Esophagus muscularis mucosa (tissue), 4 donors: ENCODE data around the gene PLEKHA6. TPM values are rescaled to one million over a fixed set of nuclear protein-coding genes. Genes with fewer than 3 reads are reported as not detected.

Experiments
- DNase-seq: peaks from one replicate; pipeline ENCODE4 v3.0.0-alpha.2; 2017; ENCODE audit errors: extremely low spot score
- H3K27ac ChIP-seq, 4 donors: fragments of 200-600 bp; sonication (generic); replicated peaks in 1 of 4; 1 replicate in 3 of 4; 2 replicates in 1 of 4; pipeline ENCODE4 v1.5.1; 2016 to 2019; ENCODE audit warnings: mild to moderate bottlenecking in 1 of 4
- H3K27me3 ChIP-seq, 4 donors: fragments of 200-600 bp; sonication (generic); one replicate each; pipeline versions ENCODE4 v1.5.1 to v1.6.0; 2016 to 2019
- H3K36me3 ChIP-seq, 4 donors: fragments of 200-600 bp; sonication (generic); one replicate each; pipeline ENCODE4 v1.5.1; 2016 to 2019
- H3K4me1 ChIP-seq, 4 donors: fragments of 200-600 bp; sonication (generic); one replicate each; pipeline ENCODE4 v1.5.1; 2016 to 2019
- H3K4me3 ChIP-seq, 4 donors: fragments of 200-600 bp; sonication (generic); 1 replicate in 2 of 4; 2 replicates in 2 of 4; pipeline ENCODE4 v1.5.1; 2016 to 2019; ENCODE audit warnings: mild to moderate bottlenecking in 4 of 4, moderate library complexity in 1 of 4
- H3K9me3 ChIP-seq, 4 donors: fragments of 200-600 bp; sonication (generic); 1 replicate in 3 of 4; 2 replicates in 1 of 4; pipeline ENCODE4 v1.5.1; 2016 to 2019
- CTCF ChIP-seq, 3 experiments: fragments of 200-600 bp in 2 of 3; fragments of 450-650 bp in 1 of 3; sonication (generic) in 2 of 3; IDR thresholded peaks; one replicate each; pipeline ENCODE4 v1.5.1; 2017 to 2019; ENCODE audit warnings: antibody characterized with exemption in 3 of 3, mild to moderate bottlenecking in 2 of 3, moderate library complexity in 1 of 3
- EP300 ChIP-seq: sonication (generic); formaldehyde crosslinking; IDR thresholded peaks from one replicate; pipeline ENCODE4 v1.6.1; 2017; ENCODE audit warnings: antibody characterized with exemption
- POLR2A ChIP-seq: fragments of 450-650 bp; IDR thresholded peaks from one replicate; pipeline ENCODE4 v1.6.1; 2017; ENCODE audit warnings: antibody characterized with exemption, moderate library complexity, mild to moderate bottlenecking, low read depth
- POLR2AphosphoS5 ChIP-seq, 2 donors: sonication (generic); formaldehyde crosslinking; IDR thresholded peaks; one replicate each; pipeline ENCODE4 v1.6.1; 2017; ENCODE audit warnings: antibody characterized with exemption in 2 of 2
- WGBS: methylation state at CpG from one replicate; pipeline ENCODE4 v1.1.5; 2018; 5-methylcytosine and 5-hydroxymethylcytosine counted together
- intact Hi-C: fragments of 100-400 bp; cut with DNase I; formaldehyde crosslinking; loops from one replicate; pipeline ENCODE4 v1.15.1; 2023
- total RNA-seq, 4 donors: library from RNA; depleted of rRNA; stranded (reverse); fragments of >200 nt; gene quantifications; one replicate each; pipeline versions ENCODE4 v1.1.0 to v1.2.1, GENCODE V29; 2016

PLEKHA6 gene
- total RNA-seq, 4 donors from 2014 or later: 11.9 to 22.4 (median 15.9) TPM

DNA sequence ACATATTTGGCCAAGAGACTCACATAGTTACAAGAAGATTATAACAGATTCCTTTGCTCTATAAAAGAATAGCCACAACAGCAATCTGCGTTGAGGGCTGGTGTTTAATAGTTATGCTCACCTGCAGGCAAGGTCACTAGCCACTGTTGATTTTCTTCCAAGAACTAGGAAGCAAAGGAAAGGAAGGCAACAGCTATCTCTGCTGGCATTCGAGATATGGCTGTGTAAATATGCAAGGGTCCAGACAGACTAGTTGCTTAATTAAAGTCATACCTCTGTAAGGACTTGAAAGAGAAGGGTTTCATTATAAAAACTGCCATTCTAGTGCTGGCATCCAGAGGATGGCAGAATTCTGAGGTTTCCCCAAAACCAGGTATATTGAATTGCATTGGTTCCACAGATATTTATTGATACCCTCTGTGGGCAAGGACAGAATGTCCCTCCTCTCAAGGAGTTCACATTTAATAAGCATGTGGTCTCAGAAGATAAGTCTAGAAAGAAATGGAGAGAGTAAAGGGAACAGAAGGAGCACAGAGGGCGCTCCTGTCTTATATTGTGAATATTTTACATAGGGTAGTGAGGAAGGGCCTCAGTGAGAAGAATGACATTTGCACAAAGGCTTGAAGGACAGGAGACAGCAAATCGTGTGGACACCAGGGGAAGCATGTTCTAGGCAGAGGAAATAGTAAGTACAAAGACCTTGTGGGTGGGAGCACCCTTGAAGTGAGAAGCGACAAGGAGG, 23.6 kb upstream of the PLEKHA6 start:
- Histone ChIP-seq H3K27ac (no peak overlapping the region), H3K9me3 (no peaks in the 10 kb centered on the region), H3K27me3 (peaks cover 0 to 10% (median 4%) of the 10 kb centered on the region in 4 donors), H3K4me3 (no peak overlapping the region), H3K4me1 (peaks cover 9 to 12% (median 11%) of the 10 kb centered on the region in 4 donors), H3K36me3 (no peaks in the 10 kb centered on the region)
- WGBS: 86% methylated on average over 5 of the region's 5 CpGs
- intact Hi-C loops: no loop called here
- no peak for DNase-seq
- TF ChIP-seq EP300 (no peak), POLR2AphosphoS5 (IDR thresholded peaks at IDR 0.05) (no peak), POLR2A (no peak), CTCF (IDR thresholded peaks at IDR 0.05) (no peak)

DNA sequence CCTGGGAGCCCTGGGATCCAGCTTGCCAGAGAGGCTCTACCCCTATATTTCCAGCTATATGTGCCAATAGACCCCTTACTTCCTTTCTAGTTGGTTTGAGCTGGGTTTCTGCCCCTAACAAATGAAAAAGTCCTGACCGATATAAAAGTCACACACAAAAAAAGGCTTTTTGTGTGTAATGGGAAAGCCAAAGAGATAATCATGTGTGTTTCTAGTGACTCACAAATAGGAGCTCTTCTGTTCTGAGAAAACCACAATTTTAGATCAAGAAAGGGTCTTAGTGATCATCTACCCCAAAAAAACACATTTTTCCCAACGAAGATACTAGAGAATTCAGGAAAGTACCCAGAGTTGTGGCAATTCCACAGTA, 23.0 kb upstream of the PLEKHA6 start:
- peak overlapping the region in 3 of 4 donors; percentile 6 to 31 (median 15) for H3K4me3 ChIP-seq
- H3K27ac ChIP-seq: no peak overlapping the region
- 77% methylated on average over 2 of the region's 2 CpGs for WGBS

GRCh38 chr1:204380293-204380831, 20.6 kb upstream of the PLEKHA6 start:
- H3K36me3 ChIP-seq: no peaks in the 10 kb centered on the region
- no peaks in the 10 kb centered on the region for H3K9me3 ChIP-seq
- peaks cover 0 to 39% (median 18%) of the 10 kb centered on the region in 4 donors for H3K27me3 ChIP-seq
- no peak overlapping the region for H3K4me3 ChIP-seq
- no peak for TF ChIP-seq POLR2AphosphoS5 (IDR thresholded peaks at IDR 0.05)
- TF ChIP-seq CTCF (IDR thresholded peaks at IDR 0.05): no peak
- TF ChIP-seq EP300: no peak
- TF ChIP-seq POLR2A: no peak
- intact Hi-C loops: no loop called here
- no peak overlapping the region for H3K27ac ChIP-seq
- DNase-seq: no peak
- H3K4me1 ChIP-seq: peaks cover 20 to 27% (median 24%) of the 10 kb centered on the region in 4 donors
- 73% methylated on average over 8 of the region's 8 CpGs for WGBS

More for the DNA sequence above, 23.0 kb upstream of the PLEKHA6 start:
- DNase-seq: no peak
- H3K27me3 ChIP-seq: peaks cover 0 to 16% (median 6%) of the 10 kb centered on the region in 4 donors
- H3K9me3 ChIP-seq: no peaks in the 10 kb centered on the region
- peaks cover 14 to 19% (median 17%) of the 10 kb centered on the region in 4 donors for H3K4me1 ChIP-seq
- no peaks in the 10 kb centered on the region for H3K36me3 ChIP-seq
- intact Hi-C loops: no loop called here
- no peak for TF ChIP-seq POLR2A
- TF ChIP-seq EP300: no peak
- TF ChIP-seq CTCF (IDR thresholded peaks at IDR 0.05): no peak
- TF ChIP-seq POLR2AphosphoS5 (IDR thresholded peaks at IDR 0.05): no peak

DNA sequence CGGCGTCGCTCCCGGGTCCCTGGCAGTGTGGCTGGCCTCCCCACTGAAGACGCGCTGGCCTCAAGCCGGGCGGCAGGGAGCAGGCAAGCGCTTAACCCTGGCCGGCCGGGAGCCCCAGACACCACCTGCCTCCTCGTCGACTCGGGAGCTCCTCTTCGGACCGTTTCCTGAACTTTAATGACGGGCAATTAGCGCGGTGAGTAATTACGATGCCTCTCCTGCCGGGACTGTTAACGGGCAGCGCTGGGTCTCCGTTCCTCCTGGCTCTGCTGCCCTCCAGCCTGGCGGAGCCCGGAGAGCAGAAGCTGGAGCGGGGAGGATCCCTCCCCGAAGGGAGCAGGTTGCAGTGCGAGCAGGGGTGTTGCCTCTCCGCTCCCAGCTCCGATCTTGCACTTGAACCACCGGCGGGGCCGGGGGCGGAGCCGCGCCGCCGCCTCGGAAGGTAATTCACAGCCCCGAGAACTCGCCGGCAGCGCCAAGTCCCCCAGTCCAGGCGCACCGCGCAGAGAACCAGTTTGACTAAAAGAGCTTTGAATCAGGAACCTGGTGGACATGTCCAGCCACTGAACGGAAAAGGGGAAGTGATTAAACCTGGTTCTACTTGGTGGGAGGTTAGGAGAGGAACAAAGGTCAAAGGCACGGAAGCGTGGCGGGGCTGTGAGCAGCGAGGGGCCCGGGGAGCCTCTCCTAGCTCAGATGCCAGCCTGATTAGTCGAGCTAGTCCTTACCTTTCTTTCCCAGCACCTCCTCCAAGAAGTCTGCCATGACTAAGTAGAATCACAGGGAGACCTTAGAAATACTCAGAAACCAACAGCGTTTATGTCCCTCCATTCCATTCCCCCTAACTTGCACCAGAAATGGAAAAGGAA, 18.3 kb upstream of the PLEKHA6 start:
- TF ChIP-seq CTCF (IDR thresholded peaks at IDR 0.05) (no peak), EP300 (no peak), POLR2A (no peak), POLR2AphosphoS5 (IDR thresholded peaks at IDR 0.05) (no peak)
- 4% methylated on average over 39 of the region's 55 CpGs for WGBS
- intact Hi-C loops: no loop called here
- DNase-seq: no peak
- Histone ChIP-seq H3K4me3 (peak overlapping the region; percentile 50 to 57 (median 52)), H3K4me1 (peaks cover 13 to 18% (median 15%) of the 10 kb centered on the region in 4 donors), H3K36me3 (no peaks in the 10 kb centered on the region), H3K27me3 (peaks cover 0 to 57% (median 18%) of the 10 kb centered on the region in 4 donors), H3K9me3 (no peaks in the 10 kb centered on the region), H3K27ac (no peak overlapping the region)
